SU-DHL-6 (cell line): Measurements from ENCODE around the gene ACAP1.

Experiments used
- H2AFZ ChIP-seq: fragments of 200-600 bp; sonication (generic); 2 replicates; pipeline ENCODE4 v1.6.1; 2014; ENCODE audit warnings: low read depth, mild to moderate bottlenecking, moderate library complexity, mixed read lengths, antibody characterized with exemption, low read length; ENCODE audit not compliant: severe bottlenecking
- H3F3A ChIP-seq: fragments of 200-600 bp; shearing (Covaris generic); 2 replicates; pipeline ENCODE4 v1.6.0; 2016; ENCODE audit warnings: antibody characterized with exemption, mild to moderate bottlenecking; ENCODE audit not compliant: insufficient read depth
- H3K27ac ChIP-seq: fragments of 200-600 bp; sonication (generic); 2 replicates; pipeline ENCODE4 v1.5.1; 2016; ENCODE audit warnings: low read depth, mild to moderate bottlenecking, low read length, moderate library complexity, mixed read lengths
- H3K27me3 ChIP-seq: fragments of 200-600 bp; sonication (generic), shearing (Covaris generic); 2 replicates; pipeline ENCODE4 v1.6.0; 2014; ENCODE audit warnings: mild to moderate bottlenecking, low read length
- H3K36me3 ChIP-seq: fragments of 200-600 bp; sonication (generic); 2 replicates; pipeline ENCODE4 v1.6.1; 2014; ENCODE audit warnings: mild to moderate bottlenecking, low read length, mixed read lengths
- H3K4me2 ChIP-seq: fragments of 300-600, 200-600 bp; shearing (Covaris generic), sonication (generic); 2 replicates; pipeline ENCODE4 v1.6.0; 2014; ENCODE audit warnings: low read length, low read depth, mild to moderate bottlenecking; ENCODE audit not compliant: poor library complexity, severe bottlenecking
- H3K4me3 ChIP-seq: fragments of 200-600 bp; sonication (generic); 2 replicates; pipeline ENCODE4 v1.5.1; 2014; ENCODE audit warnings: antibody characterized with exemption, low read length, mild to moderate bottlenecking, mixed read lengths; ENCODE audit not compliant: insufficient read depth, poor library complexity, severe bottlenecking
- H3K79me2 ChIP-seq: fragments of 200-600 bp; sonication (generic); 2 replicates; pipeline ENCODE4 v1.6.1; 2014; ENCODE audit warnings: mild to moderate bottlenecking, low read length, moderate library complexity; ENCODE audit not compliant: insufficient read depth
- H3K9ac ChIP-seq: fragments of 200-600 bp; sonication (generic); 2 replicates; pipeline ENCODE4 v1.7.0; 2014; ENCODE audit warnings: mild to moderate bottlenecking, low read length
- H3K9me2 ChIP-seq: fragments of 200-600 bp; sonication (generic); replicated peaks from 2 replicates; pipeline ENCODE4 v1.6.1; 2014; ENCODE audit warnings: low read length; ENCODE audit not compliant: insufficient read depth
- H3K9me3 ChIP-seq: fragments of 200-600 bp; sonication (generic); 2 replicates; pipeline ENCODE4 v1.6.1; 2014; ENCODE audit warnings: low read length, mixed read lengths; ENCODE audit not compliant: insufficient read depth
- H4K20me1 ChIP-seq: fragments of 200-600 bp; sonication (generic); 2 replicates; pipeline ENCODE4 v1.6.1; 2014; ENCODE audit warnings: low read depth, mild to moderate bottlenecking, antibody characterized with exemption, low read length, moderate library complexity, mixed read lengths
- CTCF ChIP-seq: fragments of 200-600 bp; sonication (generic); IDR thresholded peaks from one replicate; pipeline ENCODE4 v1.5.1; 2017; ENCODE audit warnings: antibody characterized with exemption, mild to moderate bottlenecking, low read length, moderate library complexity; ENCODE audit not compliant: insufficient read depth, poor library complexity, severe bottlenecking
- EZH2phosphoT487 ChIP-seq: fragments of 200-600 bp; sonication (generic), shearing (Covaris generic); conservative IDR thresholded peaks from 2 replicates; pipeline ENCODE4 v1.6.1; 2018; ENCODE audit warnings: mild to moderate bottlenecking, antibody characterized with exemption, low read length, moderate library complexity, mixed read lengths

The ACAP1 gene

GRCh38 chr17:7398612-7399011 lies 62.3 kb downstream of the ACAP1 start:
- TF ChIP-seq CTCF (no peak), EZH2phosphoT487 (no peak)
- Histone ChIP-seq H4K20me1 (no peaks in the 10 kb centered on the region), H3K79me2 (no peaks in the 10 kb centered on the region), H3K4me2 (no peak overlapping the region), H3K9me2 (no peaks in the 10 kb centered on the region), H3K9ac (no peak overlapping the region), H3K9me3 (no peaks in the 10 kb centered on the region), H3F3A (no peaks in the 10 kb centered on the region), H3K4me3 (no peak overlapping the region), H2AFZ (no peak overlapping the region), H3K27me3 (no peaks in the 10 kb centered on the region), H3K27ac (no peak overlapping the region), H3K36me3 (no peaks in the 10 kb centered on the region)
